Motor neuron (in vitro differentiated cells): Measurements from ENCODE around the gene ELMOD1. TPM values are rescaled to one million over a fixed set of nuclear protein-coding genes. Genes with fewer than 3 reads are reported as not detected.

Experiments
- ATAC-seq, 8 experiments: fragments of 200-7000 bp; cut with Tn5 transposase; replicated peaks in 6 of 8; 2 replicates each; pipeline ENCODE4 v1.8.0; 2021; ENCODE audit warnings: mild to moderate bottlenecking in 8 of 8, moderate library complexity in 8 of 8
- H3K27ac ChIP-seq, 2 donors: fragments of 250-450 bp; sonication (Bioruptor Pico); 2 replicates each; pipeline ENCODE4 v1.9.0; 2021; ENCODE audit warnings: antibody characterized with exemption in 2 of 2, mild to moderate bottlenecking in 2 of 2, moderate library complexity in 1 of 2
- H3K4me1 ChIP-seq, 2 donors: fragments of 250-450 bp; sonication (Bioruptor Pico); replicated peaks in 1 of 2; 2 replicates each; pipeline ENCODE4 v1.6.1; 2021; ENCODE audit warnings: antibody characterized with exemption in 2 of 2, mild to moderate bottlenecking in 2 of 2, moderate library complexity in 1 of 2
- H3K4me3 ChIP-seq, 5 donors: fragments of 250-450 bp; sonication (Bioruptor Pico); 2 replicates each; pipeline ENCODE4 v1.9.0; 2021; ENCODE audit warnings: antibody characterized with exemption in 5 of 5, mild to moderate bottlenecking in 5 of 5, moderate library complexity in 4 of 5
- WGBS, 10 experiments: fragments of 450-650 bp; shearing (Covaris generic); methylation state at CpG; one replicate each; pipeline ENCODE4 v1.0.0; 2022; 5-methylcytosine and 5-hydroxymethylcytosine counted together
- in situ Hi-C, 9 experiments: fragments of 400-800 bp; cut with MboI; loops; one replicate each; pipeline ENCODE4 v1.15.0; 2021; ENCODE audit warnings: low sequenced_read_pairs in 9 of 9, low pct_unique_long_range_greater_than_20kb in 2 of 9; ENCODE audit not compliant: unreplicated experiment in 9 of 9
- total RNA-seq, 8 experiments: library from RNA; unstranded; fragments of 300-600 nt; gene quantifications; 2 replicates each; pipeline versions ENCODE4 v1.2.3 to v1.2.4, GENCODE V29; 2022

The ELMOD1 gene
- 10 to 100 TPM in 6 of 8 experiments, 1 to 10 TPM in 2; 4.9 to 75.7 (median 34.9) TPM for total RNA-seq

- H3K4me1 ChIP-seq = peaks cover 8 to 15% of the 10 kb centered on the region in 2 donors
- ATAC-seq = peak; percentile 78 to 92 (median 90)
- peak within 1 kb of the TSS; percentile 15 to 66 for H3K27ac ChIP-seq
- in situ Hi-C loops = loop anchor here in 3 of 9 experiments (25.0 kb wide), 1 partner anchor 97 kb away; no protein-coding TSS in a partner anchor
- WGBS, 10 experiments = 0 to 10% (median 0%) methylated on average over 1 to 3 of the region's 74 CpGs; no CpG with 5 or more reads in 6 of the 10 experiments
- peak within 1 kb of the TSS; percentile 61 to 97 (median 81) for H3K4me3 ChIP-seq
Measured at GRCh38 chr11:107590460-107591377, at the start of gene ELMOD1. Gene ELMOD1 (plus strand): TSS chr11:107591147. CDS start chr11:107618190, 27,043 bp downstream.

GRCh38 chr11:107545101-107545514 is 45.8 kb upstream of the ELMOD1 start:
- H3K4me1 ChIP-seq = no peaks in the 10 kb centered on the region
- in situ Hi-C loops = no loop called here
- no peak overlapping the region for H3K27ac ChIP-seq
- no peak overlapping the region for H3K4me3 ChIP-seq
- peak in 1 of 8 experiments; percentile 26 for ATAC-seq
- WGBS, 10 experiments = 43 to 100% (median 91%) methylated on average over 1 of the region's 1 CpG; no CpG with 5 or more reads in 1 of the 10 experiments

GRCh38 chr11:107547961-107548360 is 43.0 kb upstream of the ELMOD1 start:
- Histone ChIP-seq H3K27ac (no peak overlapping the region), H3K4me1 (no peaks in the 10 kb centered on the region), H3K4me3 (no peak overlapping the region)
- ATAC-seq = no peak
- 83 to 100% (median 100%) methylated on average over 1 to 4 of the region's 4 CpGs; no CpG with 5 or more reads in 1 of the 10 experiments for WGBS, 10 experiments
- in situ Hi-C loops = no loop called here

- Histone ChIP-seq H3K4me3 (no peak overlapping the region), H3K27ac (no peak overlapping the region), H3K4me1 (no peaks in the 10 kb centered on the region)
- WGBS, 10 experiments = 44 to 85% (median 61%) methylated on average over 1 to 6 of the region's 6 CpGs
- in situ Hi-C loops = no loop called here
- peak in 2 of 8 experiments; percentile 25 to 32 for ATAC-seq
Measured at GRCh38 chr11:107549253-107549953, 41.5 kb upstream of the ELMOD1 start.

GRCh38 chr11:107549954-107550285 is 41.0 kb upstream of the ELMOD1 start:
- no peak for ATAC-seq
- H3K4me1 ChIP-seq = no peaks in the 10 kb centered on the region
- in situ Hi-C loops = loop anchor here in 1 of 9 experiments (25.0 kb wide), 1 partner anchor 1112 kb away; the partner anchor contains the start of gene DDX10
- no peak overlapping the region for H3K27ac ChIP-seq
- no peak overlapping the region for H3K4me3 ChIP-seq
- WGBS, 10 experiments = 80 to 100% (median 100%) methylated on average over 1 to 2 of the region's 2 CpGs; no CpG with 5 or more reads in 3 of the 10 experiments

- H3K4me3 ChIP-seq = no peak overlapping the region
- WGBS, 10 experiments = 68 to 100% (median 90%) methylated on average over 1 to 4 of the region's 4 CpGs; no CpG with 5 or more reads in 5 of the 10 experiments
- H3K4me1 ChIP-seq = no peaks in the 10 kb centered on the region
- in situ Hi-C loops = loop anchor here in 1 of 9 experiments (25.0 kb wide), 1 partner anchor 1112 kb away; the partner anchor contains the start of gene DDX10
- ATAC-seq = no peak
- H3K27ac ChIP-seq = no peak overlapping the region
Measured at GRCh38 chr11:107550304-107550703, 40.6 kb upstream of the ELMOD1 start.

- H3K4me3 ChIP-seq = no peak overlapping the region
- in situ Hi-C loops = loop anchor here in 1 of 9 experiments (25.0 kb wide), 1 partner anchor 1101 kb away; the partner anchor contains the start of gene DDX10
- H3K27ac ChIP-seq = no peak overlapping the region
- no peak for ATAC-seq
- H3K4me1 ChIP-seq = peaks cover 12 to 21% of the 10 kb centered on the region in 2 donors
Measured at GRCh38 chr11:107561688-107562087, 29.3 kb upstream of the ELMOD1 start.

GRCh38 chr11:107562647-107563208 is 28.2 kb upstream of the ELMOD1 start:
- in situ Hi-C loops = loop anchor here in 1 of 9 experiments (25.0 kb wide), 1 partner anchor 1100 kb away; the partner anchor contains the start of gene DDX10
- no peak for ATAC-seq

GRCh38 chr11:107563702-107564101 is 27.2 kb upstream of the ELMOD1 start:
- H3K4me3 ChIP-seq = peak overlapping the region in 4 of 5 donors; percentile 4 to 98 (median 11)
- in situ Hi-C loops = loop anchor here in 1 of 9 experiments (25.0 kb wide), 1 partner anchor 1099 kb away; the partner anchor contains the start of gene DDX10
- WGBS, 10 experiments = 0 to 25% (median 6%) methylated on average over 1 to 2 of the region's 2 CpGs; no CpG with 5 or more reads in 3 of the 10 experiments
- peaks cover 14 to 21% of the 10 kb centered on the region in 2 donors for H3K4me1 ChIP-seq
- H3K27ac ChIP-seq = no peak overlapping the region
- ATAC-seq = peak; percentile 2 to 26 (median 10)

More at GRCh38 chr11:107562647-107563208, 28.2 kb upstream of the ELMOD1 start:
- Histone ChIP-seq H3K4me3 (no peak overlapping the region), H3K27ac (no peak overlapping the region), H3K4me1 (peaks cover 14 to 21% of the 10 kb centered on the region in 2 donors)
- WGBS, 10 experiments = 4 to 100% (median 60%) methylated on average over 1 to 4 of the region's 4 CpGs; no CpG with 5 or more reads in 1 of the 10 experiments

- peak overlapping the region; percentile 83 to 98 (median 95) for H3K4me3 ChIP-seq
- in situ Hi-C loops = loop anchor here in 2 of 9 experiments (5.0 to 25.0 kb wide), 2 partner anchors 127 to 1097 kb away; partner anchors contain the start of gene DDX10 (in 1 of the 2)
- ATAC-seq = peak in 1 of 8 experiments; percentile 4
- H3K4me1 ChIP-seq = peaks cover 14 to 21% of the 10 kb centered on the region in 2 donors
- 0 to 26% (median 8%) methylated on average over 1 to 6 of the region's 6 CpGs; no CpG with 5 or more reads in 1 of the 10 experiments for WGBS, 10 experiments
- H3K27ac ChIP-seq = peak overlapping the region; percentile 73 to 79
Measured at GRCh38 chr11:107564877-107565218, 26.1 kb upstream of the ELMOD1 start.

- peak; percentile 89 to 95 (median 94) for ATAC-seq
- Histone ChIP-seq H3K4me1 (peaks cover 14 to 21% of the 10 kb centered on the region in 2 donors), H3K27ac (peak within 1 kb of the TSS; percentile 73 to 79), H3K4me3 (peak within 1 kb of the TSS; percentile 83 to 98 (median 95))
- WGBS, 10 experiments = 0 to 4% (median 1%) methylated on average over 4 to 17 of the region's 32 CpGs; no CpG with 5 or more reads in 2 of the 10 experiments
- in situ Hi-C loops = loop anchor here in 2 of 9 experiments (5.0 to 25.0 kb wide), 2 partner anchors 127 to 1097 kb away; partner anchors contain the start of gene DDX10 (in 1 of the 2)
Measured at GRCh38 chr11:107565219-107565937, 25.6 kb upstream of the ELMOD1 start, which contains the start of gene ALKBH8. Gene ALKBH8 (minus strand): TSS chr11:107565735. CDS start chr11:107560893, 4,842 bp downstream.
